GM19397 (cell line): Measurements from ENCODE around the gene PRR12.

Experiments used
- ATAC-seq: cut with Tn5 transposase; IDR thresholded peaks from one replicate; pipeline ENCODE4 v1.9.1; 2021; ENCODE audit warnings: mild to moderate bottlenecking, moderate library complexity; ENCODE audit not compliant: unreplicated experiment

Gene PRR12

GRCh38 chr19:49590971-49591730 is at the start of gene PRR12:
Gene PRR12 (plus strand): TSS chr19:49591182. CDS start chr19:49591655, 473 bp downstream.
- ATAC-seq, result no peak

DNA sequence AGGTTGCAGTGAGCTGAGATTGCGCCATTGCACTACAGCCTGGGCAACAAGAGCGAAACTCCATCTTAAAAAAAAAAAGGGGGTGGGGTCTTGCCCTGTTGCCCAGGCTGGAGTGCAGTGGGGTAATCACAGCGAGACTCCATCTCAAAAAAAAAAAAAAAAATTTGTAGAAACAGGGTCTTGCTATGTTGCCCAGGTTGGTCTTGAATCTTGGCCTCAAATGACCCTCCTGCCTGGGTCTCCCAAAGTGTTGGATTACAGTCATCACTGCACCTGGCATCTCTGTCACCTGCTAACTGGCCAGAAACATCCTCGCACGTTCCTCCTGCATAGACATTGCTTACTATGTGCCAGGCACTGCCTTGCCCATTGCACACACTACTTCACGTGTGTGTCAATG is 49.1 kb upstream of the PRR12 start:
- no peak for ATAC-seq

GRCh38 chr19:49542446-49542845 is 48.5 kb upstream of the PRR12 start:
- ATAC-seq, result no peak

GRCh38 chr19:49543032-49543431 is 48.0 kb upstream of the PRR12 start:
- no peak for ATAC-seq

GRCh38 chr19:49544154-49544553 is 46.8 kb upstream of the PRR12 start:
- ATAC-seq, result no peak

GRCh38 chr19:49546825-49547565 is 44.0 kb upstream of the PRR12 start:
- ATAC-seq, result no peak

DNA sequence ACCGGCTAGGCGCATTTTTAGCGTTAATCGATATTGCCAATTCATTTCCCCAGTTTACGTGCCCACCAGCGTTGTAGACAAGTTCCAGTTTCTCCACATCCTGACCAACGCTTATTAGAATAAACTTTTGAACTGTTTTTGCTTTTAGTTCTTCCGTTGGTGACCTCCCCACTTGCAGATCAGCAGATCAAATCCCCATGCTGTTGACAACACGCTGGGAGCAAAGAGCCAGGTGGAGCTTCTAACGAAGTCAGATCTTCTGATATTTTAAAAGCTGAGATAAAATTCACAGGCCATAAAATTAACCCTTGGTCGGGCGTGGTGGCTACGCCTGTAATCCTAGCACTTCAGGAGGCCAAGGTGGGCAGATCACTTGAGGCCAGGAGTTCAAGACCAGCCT is 41.9 kb upstream of the PRR12 start:
- no peak for ATAC-seq

DNA sequence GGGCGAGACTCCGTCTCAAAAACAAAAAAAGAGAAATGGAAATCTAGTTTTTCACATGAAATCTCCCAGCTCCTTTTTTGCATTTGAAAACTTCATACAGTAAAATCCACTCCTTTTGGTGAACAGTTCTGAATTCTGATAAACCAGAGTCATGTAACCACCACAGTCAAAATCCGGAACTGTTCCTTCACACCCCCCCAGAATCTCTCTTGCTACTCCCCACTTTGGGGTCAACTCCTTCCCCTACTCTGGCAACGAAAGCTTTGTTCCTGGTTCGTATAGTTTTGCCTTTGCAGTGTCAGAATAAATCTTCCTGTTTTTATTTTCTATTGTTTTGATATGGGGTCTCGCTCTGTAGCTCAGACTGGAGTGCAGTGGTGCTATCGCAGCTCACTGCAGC is 39.5 kb upstream of the PRR12 start:
- no peak for ATAC-seq

DNA sequence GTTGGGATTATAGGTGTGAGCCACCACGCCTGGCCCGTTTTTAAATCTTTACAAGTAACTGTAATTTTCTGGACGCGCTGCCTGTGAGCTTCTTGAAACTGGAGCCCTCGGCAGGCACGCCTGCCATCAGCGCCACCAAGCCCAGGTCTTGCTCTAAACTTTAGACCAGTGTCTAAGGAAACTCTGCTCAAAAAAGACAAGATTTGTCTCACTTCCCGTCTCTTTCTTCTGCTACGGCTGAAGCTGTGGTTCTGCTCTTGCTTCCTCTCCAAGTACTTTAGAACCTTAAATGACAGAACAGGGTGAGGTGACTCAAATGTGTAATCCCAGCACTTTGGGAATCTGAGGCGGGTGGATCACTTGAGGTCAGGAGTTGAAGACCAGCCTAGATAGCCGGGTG is 38.2 kb upstream of the PRR12 start:
- ATAC-seq, result no peak

DNA sequence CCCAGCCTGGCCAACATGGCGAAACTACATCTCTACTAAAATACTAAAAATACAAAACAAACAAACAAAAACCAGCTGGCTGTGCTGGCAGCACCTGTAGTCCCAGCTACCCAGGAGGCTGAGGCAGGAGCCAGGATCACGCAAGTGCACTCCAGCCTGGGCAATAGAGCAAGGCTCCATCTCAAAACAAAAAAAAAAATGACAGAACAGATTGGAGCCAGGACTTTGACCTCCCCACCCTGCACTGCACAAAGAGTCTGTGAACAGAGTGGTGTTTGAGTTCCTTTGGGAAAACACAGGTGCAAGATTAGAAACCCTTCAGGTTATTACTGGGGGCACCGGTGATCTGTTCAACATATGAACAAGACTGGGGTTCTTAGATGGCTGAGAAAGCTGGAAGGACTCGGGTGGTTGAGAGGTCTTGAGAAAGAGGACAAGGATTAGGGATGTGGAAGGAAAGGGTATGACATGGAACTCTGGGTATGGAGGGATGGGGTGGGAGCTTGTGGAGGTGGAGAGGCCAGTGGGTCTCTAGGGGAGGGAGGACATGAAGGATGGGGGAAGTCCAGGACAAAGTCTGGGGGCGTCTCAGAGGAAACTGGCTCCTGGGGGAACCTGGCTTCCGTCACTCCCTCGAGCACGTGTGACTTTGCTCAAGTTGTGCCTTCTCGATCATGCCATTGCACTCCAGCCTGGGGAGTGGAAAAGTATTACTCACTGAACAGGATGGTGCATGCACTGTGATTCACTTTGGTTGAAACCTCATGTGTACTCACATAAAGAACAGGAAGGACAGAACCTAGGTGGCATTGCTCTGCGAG is 37.3 kb upstream of the PRR12 start:
- ATAC-seq, result no peak

GRCh38 chr19:49554701-49555181 is 36.2 kb upstream of the PRR12 start:
- ATAC-seq, result no peak

DNA sequence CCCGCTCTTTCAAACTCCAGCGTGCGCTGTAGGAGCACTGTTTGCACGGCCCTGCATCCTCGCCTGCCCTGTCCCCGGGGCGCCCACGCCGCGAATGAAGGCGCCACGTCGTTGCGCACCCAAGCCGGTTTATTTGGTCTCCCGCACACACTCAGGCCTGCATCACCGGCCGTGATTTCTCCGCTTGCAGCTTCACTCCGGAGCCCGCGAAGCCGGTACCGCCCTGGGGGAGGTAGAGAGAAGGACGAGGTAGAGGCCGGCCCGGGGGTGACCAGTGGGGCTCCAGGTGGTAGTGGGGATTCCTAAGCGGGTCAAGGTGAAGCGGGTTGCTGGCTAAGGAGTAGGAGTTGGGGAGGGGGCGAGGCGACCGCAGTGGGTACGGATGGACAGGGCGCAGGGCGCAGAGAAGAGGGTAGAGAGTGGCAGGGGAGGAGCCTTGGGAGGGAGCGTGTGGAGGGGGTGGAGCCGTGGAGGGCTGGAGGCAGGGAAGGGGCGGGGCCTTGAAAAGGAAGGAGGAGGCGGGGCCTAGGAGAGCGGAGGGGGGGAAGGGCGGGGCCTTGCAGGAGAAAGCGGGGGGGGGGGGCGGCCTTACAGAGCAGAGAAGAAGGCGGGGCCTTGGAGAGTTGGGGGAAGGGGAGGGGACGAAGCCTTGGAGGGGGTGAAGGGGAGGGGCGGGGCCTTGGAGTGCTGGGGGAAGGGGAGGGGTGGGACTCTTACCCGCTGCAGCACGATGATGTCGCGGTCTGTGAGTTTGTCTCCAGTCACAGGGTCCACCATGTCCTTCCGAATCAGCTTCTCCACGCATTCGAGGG is 35.2 kb upstream of the PRR12 start:
- no peak for ATAC-seq

- no peak for ATAC-seq
These were observed 34.3 kb upstream of the PRR12 start for GRCh38 chr19:49556412-49557398.

GRCh38 chr19:49557641-49558325 is 33.2 kb upstream of the PRR12 start:
- ATAC-seq, result no peak

GRCh38 chr19:49558591-49558990 is 32.4 kb upstream of the PRR12 start:
- ATAC-seq, result no peak

GRCh38 chr19:49559443-49559842 is 31.5 kb upstream of the PRR12 start:
- no peak for ATAC-seq

DNA sequence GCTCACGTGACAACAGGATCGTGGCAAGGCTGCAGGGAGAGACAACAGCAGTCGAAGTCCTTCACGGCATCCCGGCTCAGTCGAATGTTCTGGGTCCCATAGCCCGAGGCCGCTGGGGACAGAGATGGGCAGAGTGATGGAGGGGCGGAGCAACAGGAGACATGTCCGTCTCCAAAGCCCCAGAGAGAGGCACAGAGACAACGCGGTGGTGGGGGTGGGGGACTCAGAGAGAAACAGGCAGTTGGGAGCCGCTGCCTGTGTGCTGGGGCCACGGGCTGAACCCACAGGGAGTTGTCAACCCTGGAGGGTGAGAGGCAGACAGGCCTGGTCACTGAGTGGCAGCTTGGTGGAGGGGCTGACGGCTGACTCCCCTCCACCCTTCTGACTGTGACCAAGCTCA is 31.1 kb upstream of the PRR12 start:
- no peak for ATAC-seq

DNA sequence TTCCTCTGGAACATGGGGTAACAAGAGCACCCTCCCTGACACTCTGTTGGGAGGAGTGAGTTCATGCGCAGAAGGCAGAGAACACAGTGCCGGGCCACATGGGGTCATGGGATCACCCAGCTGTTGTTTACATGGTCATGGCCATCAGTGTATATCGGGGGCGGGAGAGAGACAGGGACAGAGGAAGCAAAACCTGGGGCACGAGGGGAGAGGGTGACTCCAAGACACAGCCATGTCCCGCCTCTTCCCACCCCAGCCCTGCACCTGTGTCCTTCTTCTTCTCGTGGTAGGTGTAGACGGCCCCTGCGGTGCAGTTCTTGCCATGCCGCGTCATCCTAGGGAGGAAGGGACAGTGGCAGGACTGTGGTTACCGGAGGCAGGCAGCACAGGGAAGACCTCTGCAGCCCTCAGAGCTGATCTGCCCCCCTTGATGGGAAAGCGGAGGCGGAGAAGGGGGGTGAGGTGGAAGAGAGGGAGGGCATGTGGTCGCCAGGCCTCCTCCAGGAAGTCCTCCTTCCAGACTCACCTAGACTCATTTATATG is 30.6 kb upstream of the PRR12 start:
- ATAC-seq, result no peak
